ENCODE measurements around the gene ADRA2C.

Gene ADRA2C

GRCh38 chr4:3762264-3762663 is 3.9 kb upstream of the ADRA2C start:
- no peak for DNase-seq

- DNase-seq: no peak
Measured at GRCh38 chr4:3762753-3763549, 3.2 kb upstream of the ADRA2C start.

GRCh38 chr4:3765271-3766035 is 732 bp upstream of the ADRA2C start:
- DNase-seq: no peak

GRCh38 chr4:3766785-3767569 is 792 bp downstream of the ADRA2C start:
- no peak for DNase-seq

- no peak for DNase-seq
Measured at GRCh38 chr4:3767570-3768288, 1.5 kb downstream of the ADRA2C start.

- no peak for DNase-seq
Measured at GRCh38 chr4:3768842-3769641, 2.9 kb downstream of the ADRA2C start.

GRCh38 chr4:3769642-3770184 is 3.5 kb downstream of the ADRA2C start:
- DNase-seq: no peak

GRCh38 chr4:3770323-3771163 is 4.4 kb downstream of the ADRA2C start:
- DNase-seq: no peak

- no peak for DNase-seq
Measured at GRCh38 chr4:3771164-3771809, 5.1 kb downstream of the ADRA2C start.

- DNase-seq: no peak
Measured at GRCh38 chr4:3771939-3772495, 5.8 kb downstream of the ADRA2C start.

GRCh38 chr4:3772632-3773031 is 6.4 kb downstream of the ADRA2C start:
- DNase-seq: no peak

- no peak for DNase-seq
Measured at GRCh38 chr4:3773552-3774001, 7.4 kb downstream of the ADRA2C start.

- no peak for DNase-seq
Measured at GRCh38 chr4:3774253-3774883, 8.2 kb downstream of the ADRA2C start.

- DNase-seq: no peak
Measured at GRCh38 chr4:3775005-3775404, 8.8 kb downstream of the ADRA2C start.

GRCh38 chr4:3775576-3775975 is 9.4 kb downstream of the ADRA2C start:
- no peak for DNase-seq

GRCh38 chr4:3776166-3777032 is 10.2 kb downstream of the ADRA2C start:
- no peak for DNase-seq

- DNase-seq: no peak
Measured at GRCh38 chr4:3777033-3777390, 10.8 kb downstream of the ADRA2C start.

- DNase-seq: no peak
Measured at GRCh38 chr4:3777669-3778068, 11.5 kb downstream of the ADRA2C start.

Measured in GDM1 (cell line).